B cell (primary cell): ENCODE data around the gene TMEM126A. TPM values are rescaled to one million over a fixed set of nuclear protein-coding genes. Genes with fewer than 3 reads are reported as not detected.
A peak's percentile ranks its signal among the peaks of the same experiment; 100 is the strongest.

ENCODE experiments used
- ATAC-seq: fragments of 200-7000 bp; cut with Tn5 transposase; one replicate; pipeline ENCODE4 v1.10.0; 2021; ENCODE audit warnings: low read depth, mild to moderate bottlenecking, moderate number of reproducible peaks, moderate library complexity
- CTCF ChIA-PET: fragments of 350-600 bp; sonication (Branson Sonifier 250); formaldehyde crosslinking; loops from one replicate; lab custom pipeline; 2021; ENCODE audit warnings: antibody characterized with exemption, inconsistent platforms; lab: Charles Lee
- POLR2A ChIA-PET: fragments of 350-600 bp; sonication (Branson Sonifier 250); formaldehyde crosslinking; loops from one replicate; lab custom pipeline; 2021; ENCODE audit warnings: antibody characterized with exemption; lab: Charles Lee
- DNase-seq: peaks from one replicate; pipeline ENCODE4 v3.0.0; 2013
- H2AFZ ChIP-seq: 2 replicates; pipeline ENCODE4 v1.6.1; 2012; ENCODE audit warnings: mild to moderate bottlenecking, low read depth, low read length; ENCODE audit not compliant: insufficient read depth, poor library complexity, severe bottlenecking
- H3K27ac ChIP-seq, 2 donors: 1 replicate in 1 of 2; 2 replicates in 1 of 2; pipeline ENCODE4 v1.5.1; 2012 to 2013; ENCODE audit warnings: low read length in 2 of 2, mild to moderate bottlenecking in 2 of 2, moderate library complexity in 1 of 2
- H3K27me3 ChIP-seq, 4 experiments: fragments of 200-600 bp in 1 of 4; sonication (generic) in 1 of 4; replicated peaks in 1 of 4; 1 replicate in 2 of 4; 2 replicates in 2 of 4; pipeline versions ENCODE4 v1.6.1 to v1.7.0; 2013 to 2016; ENCODE audit warnings: low read length in 3 of 4, mild to moderate bottlenecking in 2 of 4, mixed read lengths in 1 of 4, moderate library complexity in 1 of 4; ENCODE audit not compliant: insufficient read depth in 4 of 4, control insufficient read depth in 3 of 4; ENCODE audit errors: control extremely low read depth in 1 of 4
- H3K36me3 ChIP-seq, 2 experiments: replicated peaks in 1 of 2; 1 replicate in 1 of 2; 2 replicates in 1 of 2; pipeline versions ENCODE4 v1.6.1 to v1.7.1; 2013; ENCODE audit warnings: low read length in 1 of 2; ENCODE audit not compliant: insufficient read depth in 2 of 2, control insufficient read depth in 1 of 2; ENCODE audit errors: control extremely low read depth in 1 of 2, extremely low read depth in 1 of 2
- H3K4me1 ChIP-seq, 2 donors: fragments of 200-600 bp in 1 of 2; sonication (generic) in 1 of 2; 1 replicate in 1 of 2; 2 replicates in 1 of 2; pipeline versions ENCODE4 v1.5.1 to v1.6.1; 2013 to 2017; ENCODE audit warnings: low read length in 2 of 2; ENCODE audit not compliant: control insufficient read depth in 2 of 2, insufficient read depth in 2 of 2
- H3K4me2 ChIP-seq: replicated peaks from 2 replicates; pipeline ENCODE3; 2012; ENCODE audit warnings: mild to moderate bottlenecking, low read depth, low read length; ENCODE audit not compliant: poor library complexity, severe bottlenecking
- H3K4me3 ChIP-seq, 5 experiments: fragments of 200-600 bp in 1 of 5; sonication (generic) in 1 of 5; 1 replicate in 3 of 5; 2 replicates in 2 of 5; pipeline versions ENCODE4 v1.5.1 to v1.7.0; 2011 to 2016; ENCODE audit warnings: low read length in 4 of 5, mild to moderate bottlenecking in 4 of 5, low read depth in 2 of 5, control low read depth in 1 of 5, moderate library complexity in 1 of 5; ENCODE audit not compliant: insufficient read depth in 1 of 5; ENCODE audit errors: control extremely low read depth in 1 of 5, extremely low read depth in 1 of 5
- H3K79me2 ChIP-seq: fragments of 200-600 bp; sonication (generic); one replicate; pipeline ENCODE4 v1.6.0; 2016; ENCODE audit warnings: low read length; ENCODE audit not compliant: control insufficient read depth, insufficient read depth
- H3K9ac ChIP-seq: fragments of 200-600 bp; sonication (generic); 2 replicates; pipeline ENCODE4 v1.6.1; 2017; ENCODE audit warnings: mild to moderate bottlenecking, low read length, moderate library complexity
- H3K9me3 ChIP-seq, 3 donors: one replicate each; pipeline versions ENCODE4 v1.6.1 to v1.7.1; 2013; ENCODE audit warnings: low read length in 2 of 3; ENCODE audit not compliant: control insufficient read depth in 2 of 3, insufficient read depth in 1 of 3; ENCODE audit errors: control extremely low read depth in 1 of 3
- H4K20me1 ChIP-seq: 2 replicates; pipeline ENCODE4 v1.6.0; 2012; ENCODE audit warnings: mild to moderate bottlenecking, low read length; ENCODE audit not compliant: insufficient read depth, control insufficient read depth, poor library complexity, severe bottlenecking
- H3K27ac Mint-ChIP-seq: one replicate; pipeline ENCODE4 v1.8.0; 2021; ENCODE audit warnings: mixed read lengths
- H3K27me3 Mint-ChIP-seq: one replicate; pipeline ENCODE4 v1.8.0; 2021; ENCODE audit warnings: mixed read lengths
- H3K4me1 Mint-ChIP-seq: one replicate; pipeline ENCODE4 v1.8.0; 2021; ENCODE audit warnings: mixed read lengths
- H3K4me3 Mint-ChIP-seq: one replicate; pipeline ENCODE4 v1.8.0; 2021; ENCODE audit warnings: mixed read lengths
- H3K9me3 Mint-ChIP-seq: one replicate; pipeline ENCODE4 v1.8.0; 2022; ENCODE audit warnings: mixed read lengths; ENCODE audit not compliant: insufficient read depth
- EZH2 ChIP-seq: IDR thresholded peaks from 2 replicates; pipeline ENCODE4 v1.6.1; 2012; ENCODE audit warnings: borderline replicate concordance, low read depth, mild to moderate bottlenecking, moderate library complexity, low read length; ENCODE audit not compliant: insufficient read depth, poor library complexity, severe bottlenecking
- WGBS: methylation state at CpG from one replicate; pipeline ENCODE4 v1.1.5; 2013; ENCODE audit warnings: missing lambda C conversion rate; ENCODE audit not compliant: insufficient coverage; 5-methylcytosine and 5-hydroxymethylcytosine counted together
- intact Hi-C: fragments of 100-400 bp; cut with micrococcal nuclease; formaldehyde crosslinking; loops from one replicate; pipeline ENCODE4 v1.10.0; 2022
- polyA plus RNA-seq: library from polyadenylated mRNA; depleted of rRNA; stranded (reverse); fragments of >200 nt; gene quantifications from 2 replicates; pipeline ENCODE4 v1.2.3, GENCODE V29; 2012
- total RNA-seq, 2 donors: library from RNA; stranded (reverse); fragments of 120-200 nt in 1 of 2; gene quantifications; 1 replicate in 1 of 2; 2 replicates in 1 of 2; pipeline versions ENCODE4 v1.2.3 to v1.2.4, GENCODE V29; 2013 to 2022
- TF ChIP-seq, protein P1 (sequence below): fragments of 200-600 bp; IDR thresholded peaks from one replicate; pipeline ENCODE4 v1.8.0; 2022; ENCODE audit warnings: antibody characterized with exemption, mild to moderate bottlenecking

The TMEM126A gene
- total and polyA plus RNA-seq, 2 donors (not counting 1 experiment from before 2014, with no cell fraction given) = 15.8 to 19.1 TPM

DNA sequence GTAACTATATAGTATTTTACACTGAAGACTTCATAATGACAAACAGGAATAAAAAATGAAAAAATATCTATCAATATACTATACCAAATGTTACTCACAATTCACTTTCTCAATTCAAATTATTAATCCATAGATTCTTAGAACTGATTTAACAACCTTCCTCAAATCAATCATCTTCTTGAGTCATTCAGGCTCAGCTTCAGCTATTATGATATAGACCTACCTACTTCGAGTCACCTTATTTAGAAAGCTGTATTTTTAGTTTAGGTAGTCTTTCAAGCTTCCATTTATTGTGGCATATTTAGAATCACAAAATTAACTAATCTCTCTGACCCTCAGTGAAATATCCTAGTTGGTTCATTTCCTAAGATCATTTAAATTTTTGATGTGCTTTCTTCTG is 9.0 kb downstream of the TMEM126A start:
- DNase-seq = no peak

DNA sequence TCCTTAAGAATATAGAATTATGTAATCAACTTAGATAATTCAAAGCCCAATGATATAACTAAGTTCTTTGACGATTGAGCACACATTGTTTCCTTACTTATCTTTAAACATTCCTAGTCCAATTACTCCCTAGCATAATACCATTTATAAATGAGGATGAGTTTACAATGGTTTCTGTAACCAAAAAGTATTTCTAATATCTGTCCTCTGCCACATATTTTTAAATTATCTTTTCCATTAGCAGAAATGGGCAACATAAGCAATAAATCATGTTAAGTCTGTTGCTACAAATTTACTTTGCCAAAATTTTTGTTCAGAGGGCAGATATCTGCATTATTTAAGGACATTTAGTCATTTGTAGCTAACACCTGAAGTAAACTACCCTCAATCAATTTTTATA is 10.4 kb downstream of the TMEM126A start:
- H3K27me3 ChIP-seq = no peaks in the 10 kb centered on the region
- ChIA-PET CTCF (no interaction called here), POLR2A (no interaction called here)
- no CpG with 5 or more reads among the region's 1 CpG for WGBS
- TF ChIP-seq, protein P1, sequence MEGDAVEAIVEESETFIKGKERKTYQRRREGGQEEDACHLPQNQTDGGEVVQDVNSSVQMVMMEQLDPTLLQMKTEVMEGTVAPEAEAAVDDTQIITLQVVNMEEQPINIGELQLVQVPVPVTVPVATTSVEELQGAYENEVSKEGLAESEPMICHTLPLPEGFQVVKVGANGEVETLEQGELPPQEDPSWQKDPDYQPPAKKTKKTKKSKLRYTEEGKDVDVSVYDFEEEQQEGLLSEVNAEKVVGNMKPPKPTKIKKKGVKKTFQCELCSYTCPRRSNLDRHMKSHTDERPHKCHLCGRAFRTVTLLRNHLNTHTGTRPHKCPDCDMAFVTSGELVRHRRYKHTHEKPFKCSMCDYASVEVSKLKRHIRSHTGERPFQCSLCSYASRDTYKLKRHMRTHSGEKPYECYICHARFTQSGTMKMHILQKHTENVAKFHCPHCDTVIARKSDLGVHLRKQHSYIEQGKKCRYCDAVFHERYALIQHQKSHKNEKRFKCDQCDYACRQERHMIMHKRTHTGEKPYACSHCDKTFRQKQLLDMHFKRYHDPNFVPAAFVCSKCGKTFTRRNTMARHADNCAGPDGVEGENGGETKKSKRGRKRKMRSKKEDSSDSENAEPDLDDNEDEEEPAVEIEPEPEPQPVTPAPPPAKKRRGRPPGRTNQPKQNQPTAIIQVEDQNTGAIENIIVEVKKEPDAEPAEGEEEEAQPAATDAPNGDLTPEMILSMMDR = no peak
- no peak for TF ChIP-seq EZH2
- peaks cover 29% of the 10 kb centered on the region for H4K20me1 ChIP-seq
- no peak overlapping the region for H3K9ac ChIP-seq
- ATAC-seq = no peak
- H3K9me3 ChIP-seq = no peaks in the 10 kb centered on the region
- no peak overlapping the region for H3K4me3 ChIP-seq
- H2AFZ ChIP-seq = no peak overlapping the region
- Mint-ChIP-seq H3K4me3 (no peak overlapping the region), H3K27me3 (no peaks in the 10 kb centered on the region), H3K27ac (no peak overlapping the region), H3K4me1 (peaks cover 34% of the 10 kb centered on the region), H3K9me3 (no peaks in the 10 kb centered on the region)
- DNase-seq = no peak
- H3K4me1 ChIP-seq = peaks cover 11 to 18% of the 10 kb centered on the region in 2 donors
- no peak overlapping the region for H3K4me2 ChIP-seq
- intact Hi-C loops = no loop called here
- H3K27ac ChIP-seq = no peak overlapping the region
- peaks cover 43% of the 10 kb centered on the region for H3K79me2 ChIP-seq
- peaks cover 5 to 51% of the 10 kb centered on the region in 2 experiments for H3K36me3 ChIP-seq

More for the DNA sequence above, 9.0 kb downstream of the TMEM126A start:
- TF ChIP-seq EZH2 = no peak
- TF ChIP-seq, protein P1 = no peak
- no CpG with 5 or more reads among the region's 1 CpG for WGBS
- no peak overlapping the region for H3K9ac ChIP-seq
- ATAC-seq = no peak
- H4K20me1 ChIP-seq = peaks cover 17% of the 10 kb centered on the region
- H3K79me2 ChIP-seq = peaks cover 29% of the 10 kb centered on the region
- H3K27ac ChIP-seq = peak overlapping the region in 1 of 2 donors; percentile 2
- H3K9me3 ChIP-seq = no peaks in the 10 kb centered on the region
- intact Hi-C loops = no loop called here
- CTCF ChIA-PET = interaction anchor here (0.9 kb wide), 1 partner anchor 23 kb away, joined by 3 read pairs; no protein-coding TSS in a partner anchor
- H3K27me3 Mint-ChIP-seq = no peaks in the 10 kb centered on the region
- no peak overlapping the region for H3K4me3 ChIP-seq
- peaks cover 7 to 45% of the 10 kb centered on the region in 2 experiments for H3K36me3 ChIP-seq
- POLR2A ChIA-PET = no interaction called here
- peaks cover 24% of the 10 kb centered on the region for H3K4me1 Mint-ChIP-seq
- H2AFZ ChIP-seq = no peak overlapping the region
- H3K27me3 ChIP-seq = no peaks in the 10 kb centered on the region
- no peak overlapping the region for H3K4me3 Mint-ChIP-seq
- no peak overlapping the region for H3K4me2 ChIP-seq
- peaks cover 0 to 6% of the 10 kb centered on the region in 2 donors for H3K4me1 ChIP-seq
- H3K9me3 Mint-ChIP-seq = no peaks in the 10 kb centered on the region
- no peak overlapping the region for H3K27ac Mint-ChIP-seq
